Measurements from ENCODE around the gene SPOCK2. TPM values are rescaled to one million over a fixed set of nuclear protein-coding genes. Genes with fewer than 3 reads are reported as not detected.

The SPOCK2 gene
- polyA plus RNA-seq, 1 of the 3 experiments (the other 2 are of a cell fraction), result 0.18 TPM

- Histone ChIP-seq H3K4me1 (ENCODE audit: control insufficient read depth in 1 of 2, insufficient read depth in 2 of 2, low read depth in 1 of 2, low read length in 1 of 2) (peaks cover 0 to 29% of the 10 kb centered on the region in 2 experiments; a peak in 1 of 4 replicates), H3K27me3 (ENCODE audit: insufficient read depth) (no peaks in the 10 kb centered on the region), H3K9me2 (no peaks in the 10 kb centered on the region), H3K79me2 (ENCODE audit: insufficient read depth) (no peaks in the 10 kb centered on the region), H4K20me1 (ENCODE audit: insufficient read depth) (no peaks in the 10 kb centered on the region), H3K9me3 (no peaks in the 10 kb centered on the region), H3F3A (replicated peaks; ENCODE audit: insufficient read depth) (no peaks in the 10 kb centered on the region), H3K4me3 (ENCODE audit: low read depth in 2 of 2, low read length in 1 of 2) (no peak overlapping the region), H2AFZ (ENCODE audit: low read depth) (no peak overlapping the region), H3K4me2 (no peak overlapping the region), H3K36me3 (replicated peaks in 1 of 2; ENCODE audit: control insufficient read depth in 1 of 2, insufficient read depth in 2 of 2, low read length in 1 of 2) (no peaks in the 10 kb centered on the region), H3K9ac (no peak overlapping the region), H3K27ac (ENCODE audit: low read depth in 2 of 2, low read length in 1 of 2) (no peak overlapping the region)
- no peak for TF ChIP-seq CHD2 (IDR thresholded peaks at IDR 0.05; ENCODE audit: low read length, partially characterized antibody)
- TF ChIP-seq GABPA (IDR thresholded peaks at IDR 0.05; ENCODE audit: low read depth), result no peak
- no peak for TF ChIP-seq EZH2phosphoT487 (IDR thresholded peaks at IDR 0.05; ENCODE audit: borderline replicate concordance, low read depth)
- no peak for TF ChIP-seq YY1 (IDR thresholded peaks at IDR 0.05; ENCODE audit: low read depth)
- TF ChIP-seq NFIC (IDR thresholded peaks at IDR 0.05; ENCODE audit: borderline replicate concordance), result no peak
- TF ChIP-seq ZBTB33 (IDR thresholded peaks at IDR 0.05; ENCODE audit: borderline replicate concordance, low read depth), result no peak
- no peak for TF ChIP-seq POLR2AphosphoS5 (IDR thresholded peaks at IDR 0.05; ENCODE audit: low read depth, low read length)
- TF ChIP-seq FOXM1 (IDR thresholded peaks at IDR 0.05; ENCODE audit: low read depth), result no peak
- TF ChIP-seq REST (IDR thresholded peaks at IDR 0.05; ENCODE audit: low read depth, low read length), result no peak
- no peak for TF ChIP-seq EP300 (IDR thresholded peaks at IDR 0.05; ENCODE audit: borderline replicate concordance in 1 of 2, low read depth in 1 of 2, low read length in 1 of 2)
- no peak for TF ChIP-seq ELF1 (IDR thresholded peaks at IDR 0.05)
- no peak for TF ChIP-seq TAF1 (IDR thresholded peaks at IDR 0.05; ENCODE audit: borderline replicate concordance, low read depth, low read length)
- no peak for TF ChIP-seq MXI1 (IDR thresholded peaks at IDR 0.05; ENCODE audit: low read depth, low read length)
- no peak for TF ChIP-seq FOXJ3 (CRISPR knock-in tag; IDR thresholded peaks at IDR 0.05)
- TF ChIP-seq USF1 (IDR thresholded peaks at IDR 0.05; ENCODE audit: borderline replicate concordance, low read depth), result no peak
- no peak for TF ChIP-seq RFX5 (IDR thresholded peaks at IDR 0.05; ENCODE audit: low read length)
- TF ChIP-seq USF2 (IDR thresholded peaks at IDR 0.05; ENCODE audit: borderline replicate concordance, low read depth, low read length), result no peak
- TF ChIP-seq NRF1 (IDR thresholded peaks at IDR 0.05; ENCODE audit: low read depth, low read length), result no peak
- 83% methylated on average over 9 of the region's 13 CpGs for WGBS (ENCODE audit: low lambda C conversion rate)
- DNase-seq, result no peak
- ChIA-PET CTCF (interaction anchor here (1.3 kb wide), 1 partner anchor 157 kb away, joined by 4 read pairs; no protein-coding TSS in a partner anchor), POLR2A (no interaction called here)
These were observed 22.8 kb downstream of the SPOCK2 start for GRCh38 chr10:72065439-72066025.
